Trophoblast cell (in vitro differentiated cells and primary cell): ENCODE data around the gene CD200.

Experiments used
- DNase-seq, 2 donors: peaks; one replicate each; pipeline ENCODE4 v3.0.0-alpha.2; 2016
- H2AFZ ChIP-seq: 2 replicates; pipeline ENCODE4 v1.6.1; 2013; ENCODE audit warnings: low read length, moderate library complexity, mild to moderate bottlenecking; ENCODE audit not compliant: insufficient read depth, poor library complexity
- H2AK5ac ChIP-seq: 2 replicates; pipeline ENCODE4 v1.6.1; 2013; ENCODE audit warnings: mild to moderate bottlenecking, low read length
- H2BK120ac ChIP-seq: 2 replicates; pipeline ENCODE4 v1.6.1; 2013; ENCODE audit warnings: low read length, mild to moderate bottlenecking, moderate library complexity; ENCODE audit not compliant: insufficient read depth, poor library complexity
- H2BK12ac ChIP-seq: 2 replicates; pipeline ENCODE4 v1.6.1; 2013; ENCODE audit warnings: mild to moderate bottlenecking, low read length, moderate library complexity
- H2BK5ac ChIP-seq: 2 replicates; pipeline ENCODE4 v1.6.1; 2013; ENCODE audit warnings: low read length, low read depth, moderate library complexity, mild to moderate bottlenecking; ENCODE audit not compliant: poor library complexity
- H3K14ac ChIP-seq: 2 replicates; pipeline ENCODE4 v1.6.1; 2013; ENCODE audit warnings: mild to moderate bottlenecking, low read length
- H3K18ac ChIP-seq: 2 replicates; pipeline ENCODE4 v1.6.1; 2013; ENCODE audit warnings: mild to moderate bottlenecking, low read length
- H3K23ac ChIP-seq: 2 replicates; pipeline ENCODE4 v1.6.1; 2013; ENCODE audit warnings: low read length
- H3K27ac ChIP-seq: 2 replicates; pipeline ENCODE4 v1.5.1; 2013; ENCODE audit warnings: low read depth, mild to moderate bottlenecking, inconsistent platforms, low read length, moderate library complexity
- H3K27me3 ChIP-seq: 2 replicates; pipeline ENCODE4 v1.6.1; 2013; ENCODE audit warnings: inconsistent platforms, mild to moderate bottlenecking, low read length, moderate library complexity; ENCODE audit not compliant: insufficient read depth
- H3K36me3 ChIP-seq, 2 experiments: 1 replicate in 1 of 2; 2 replicates in 1 of 2; pipeline ENCODE4 v1.6.1; 2013; ENCODE audit warnings: low read length in 2 of 2, mild to moderate bottlenecking in 2 of 2, moderate library complexity in 1 of 2; ENCODE audit not compliant: insufficient read depth in 2 of 2, control insufficient read depth in 1 of 2
- H3K4ac ChIP-seq: 2 replicates; pipeline ENCODE4 v1.6.1; 2013; ENCODE audit warnings: low read depth, mild to moderate bottlenecking, low read length, moderate library complexity
- H3K4me1 ChIP-seq, 2 experiments: 1 replicate in 1 of 2; 2 replicates in 1 of 2; pipeline ENCODE4 v1.6.1; 2013; ENCODE audit warnings: low read length in 2 of 2, mild to moderate bottlenecking in 2 of 2, moderate library complexity in 1 of 2; ENCODE audit not compliant: insufficient read depth in 2 of 2, control insufficient read depth in 1 of 2
- H3K4me2 ChIP-seq: 2 replicates; pipeline ENCODE4 v1.6.1; 2013; ENCODE audit warnings: inconsistent platforms, mild to moderate bottlenecking, low read length, moderate library complexity
- H3K4me3 ChIP-seq: 2 replicates; pipeline ENCODE4 v1.5.1; 2013; ENCODE audit warnings: mild to moderate bottlenecking, low read depth, low read length, inconsistent platforms
- H3K79me1 ChIP-seq: one replicate; pipeline ENCODE4 v1.6.1; 2013; ENCODE audit warnings: low read length
- H3K79me2 ChIP-seq: 2 replicates; pipeline ENCODE4 v1.6.1; 2013; ENCODE audit warnings: low read length, mild to moderate bottlenecking; ENCODE audit not compliant: control insufficient read depth, insufficient read depth, poor library complexity
- H3K9ac ChIP-seq: 2 replicates; pipeline ENCODE4 v1.6.1; 2013; ENCODE audit warnings: mild to moderate bottlenecking, low read length
- H3K9me3 ChIP-seq: 2 replicates; pipeline ENCODE4 v1.6.1; 2013; ENCODE audit warnings: low read depth, mild to moderate bottlenecking, control low read depth, inconsistent platforms, low read length; ENCODE audit not compliant: insufficient read depth
- H4K12ac ChIP-seq: 2 replicates; pipeline ENCODE4 v1.6.1; 2013; ENCODE audit warnings: low read depth, mild to moderate bottlenecking, low read length, moderate library complexity
- H4K8ac ChIP-seq: 2 replicates; pipeline ENCODE4 v1.6.1; 2013; ENCODE audit warnings: low read depth, mild to moderate bottlenecking, low read length, moderate library complexity
- H4K91ac ChIP-seq: one replicate; pipeline ENCODE4 v1.6.1; 2013; ENCODE audit warnings: low read depth, mild to moderate bottlenecking, low read length, moderate library complexity
- WGBS: extraction: QIAGEN DNeasy Blood & Tissue Kit; methylation state at CpG from one replicate; pipeline ENCODE4 v1.1.7; 2013; ENCODE audit warnings: missing lambda C conversion rate; ENCODE audit not compliant: insufficient read length, insufficient coverage; ENCODE audit errors: extremely low coverage; 5-methylcytosine and 5-hydroxymethylcytosine counted together

Gene CD200

GRCh38 chr3:112298781-112299180, 34.2 kb upstream of the CD200 start:
- Histone ChIP-seq H3K79me2 (no peaks in the 10 kb centered on the region), H2AFZ (no peak overlapping the region), H2AK5ac (no peak overlapping the region), H3K27me3 (no peaks in the 10 kb centered on the region), H3K14ac (no peak overlapping the region), H3K36me3 (no peaks in the 10 kb centered on the region), H2BK5ac (no peak overlapping the region), H3K4ac (no peak overlapping the region), H3K18ac (no peak overlapping the region), H4K8ac (no peak overlapping the region), H3K4me2 (no peak overlapping the region), H3K23ac (no peak overlapping the region), H2BK120ac (no peak overlapping the region), H3K4me1 (peaks cover 3 to 9% of the 10 kb centered on the region in 2 experiments), H4K12ac (no peak overlapping the region), H2BK12ac (no peak overlapping the region), H3K9me3 (peaks cover 6% of the 10 kb centered on the region), H3K27ac (no peak overlapping the region), H3K4me3 (no peak overlapping the region), H4K91ac (no peak overlapping the region), H3K79me1 (no peaks in the 10 kb centered on the region), H3K9ac (no peak overlapping the region)
- DNase-seq, result no peak

- Histone ChIP-seq H4K12ac (no peak overlapping the region), H3K27ac (no peak overlapping the region), H2AK5ac (no peak overlapping the region), H3K18ac (no peak overlapping the region), H3K4me3 (no peak overlapping the region), H4K8ac (no peak overlapping the region), H2BK12ac (no peak overlapping the region), H2BK5ac (no peak overlapping the region), H3K23ac (no peak overlapping the region), H3K4me2 (no peak overlapping the region), H3K27me3 (no peaks in the 10 kb centered on the region), H3K79me1 (no peaks in the 10 kb centered on the region), H2BK120ac (no peak overlapping the region), H3K14ac (no peak overlapping the region), H3K9ac (no peak overlapping the region), H4K91ac (no peak overlapping the region), H3K79me2 (no peaks in the 10 kb centered on the region), H3K4me1 (peaks cover 3 to 13% of the 10 kb centered on the region in 2 experiments), H3K36me3 (no peaks in the 10 kb centered on the region), H3K9me3 (peaks cover 6% of the 10 kb centered on the region), H3K4ac (no peak overlapping the region), H2AFZ (no peak overlapping the region)
- no CpG with 5 or more reads among the region's 11 CpGs for WGBS
- DNase-seq, result no peak
Measured at GRCh38 chr3:112302150-112302830, 30.7 kb upstream of the CD200 start.

- H3K4me1 ChIP-seq, result peaks cover 3 to 13% of the 10 kb centered on the region in 2 experiments
- no peak overlapping the region for H4K91ac ChIP-seq
- H3K27ac ChIP-seq, result no peak overlapping the region
- H2AK5ac ChIP-seq, result no peak overlapping the region
- no peak for DNase-seq
- no peak overlapping the region for H3K9ac ChIP-seq
- no CpG with 5 or more reads among the region's 12 CpGs for WGBS
- H3K23ac ChIP-seq, result no peak overlapping the region
- H3K14ac ChIP-seq, result no peak overlapping the region
- no peak overlapping the region for H2AFZ ChIP-seq
- no peak overlapping the region for H2BK5ac ChIP-seq
- H3K4ac ChIP-seq, result no peak overlapping the region
- peak overlapping the region; percentile 57 for H3K4me2 ChIP-seq
- no peaks in the 10 kb centered on the region for H3K79me1 ChIP-seq
- H2BK120ac ChIP-seq, result no peak overlapping the region
- H4K12ac ChIP-seq, result no peak overlapping the region
- H4K8ac ChIP-seq, result peak overlapping the region; percentile 66
- H3K36me3 ChIP-seq, result no peaks in the 10 kb centered on the region
- H3K27me3 ChIP-seq, result no peaks in the 10 kb centered on the region
- H2BK12ac ChIP-seq, result no peak overlapping the region
- H3K4me3 ChIP-seq, result no peak overlapping the region
- H3K18ac ChIP-seq, result no peak overlapping the region
- no peaks in the 10 kb centered on the region for H3K79me2 ChIP-seq
- H3K9me3 ChIP-seq, result peaks cover 6% of the 10 kb centered on the region
Measured at GRCh38 chr3:112302881-112303763, 29.8 kb upstream of the CD200 start.

- no peak overlapping the region for H2AFZ ChIP-seq
- H3K23ac ChIP-seq, result no peak overlapping the region
- no peak overlapping the region for H3K4me3 ChIP-seq
- no CpG with 5 or more reads among the region's 11 CpGs for WGBS
- H4K8ac ChIP-seq, result peak overlapping the region; percentile 1
- H3K9me3 ChIP-seq, result peaks cover 6% of the 10 kb centered on the region
- no peak overlapping the region for H4K12ac ChIP-seq
- no peak overlapping the region for H2AK5ac ChIP-seq
- no peaks in the 10 kb centered on the region for H3K27me3 ChIP-seq
- DNase-seq, result no peak
- H3K79me1 ChIP-seq, result no peaks in the 10 kb centered on the region
- no peak overlapping the region for H3K9ac ChIP-seq
- H2BK5ac ChIP-seq, result no peak overlapping the region
- no peak overlapping the region for H3K14ac ChIP-seq
- H3K79me2 ChIP-seq, result no peaks in the 10 kb centered on the region
- H3K4me2 ChIP-seq, result peak overlapping the region; percentile 57
- no peak overlapping the region for H3K27ac ChIP-seq
- no peak overlapping the region for H4K91ac ChIP-seq
- no peak overlapping the region for H3K18ac ChIP-seq
- no peak overlapping the region for H3K4ac ChIP-seq
- H2BK120ac ChIP-seq, result no peak overlapping the region
- H3K4me1 ChIP-seq, result peaks cover 3 to 13% of the 10 kb centered on the region in 2 experiments
- no peak overlapping the region for H2BK12ac ChIP-seq
- H3K36me3 ChIP-seq, result no peaks in the 10 kb centered on the region
Measured at GRCh38 chr3:112303764-112304325, 29.1 kb upstream of the CD200 start.
